MM.1S (cell line): ENCODE results near the gene FLT1.

ENCODE experiments used
- EZH2 ChIP-seq: fragments of 300-600 bp; sonication (generic); optimal IDR thresholded peaks from 2 replicates; pipeline ENCODE3; 2017; ENCODE audit warnings: low read depth, mild to moderate bottlenecking, antibody characterized with exemption, low read length, mixed read lengths
- EZH2phosphoT487 ChIP-seq: fragments of 300-600 bp; sonication (generic); IDR thresholded peaks from 2 replicates; pipeline ENCODE4 v1.6.1; 2018; ENCODE audit warnings: antibody characterized with exemption, low read length
- TF ChIP-seq, protein P1 (sequence below): fragments of 300-600 bp; sonication (generic); IDR thresholded peaks from 2 replicates; pipeline ENCODE4 v1.5.1; 2016; ENCODE audit warnings: antibody characterized with exemption, low read length, mixed read lengths

DNA sequence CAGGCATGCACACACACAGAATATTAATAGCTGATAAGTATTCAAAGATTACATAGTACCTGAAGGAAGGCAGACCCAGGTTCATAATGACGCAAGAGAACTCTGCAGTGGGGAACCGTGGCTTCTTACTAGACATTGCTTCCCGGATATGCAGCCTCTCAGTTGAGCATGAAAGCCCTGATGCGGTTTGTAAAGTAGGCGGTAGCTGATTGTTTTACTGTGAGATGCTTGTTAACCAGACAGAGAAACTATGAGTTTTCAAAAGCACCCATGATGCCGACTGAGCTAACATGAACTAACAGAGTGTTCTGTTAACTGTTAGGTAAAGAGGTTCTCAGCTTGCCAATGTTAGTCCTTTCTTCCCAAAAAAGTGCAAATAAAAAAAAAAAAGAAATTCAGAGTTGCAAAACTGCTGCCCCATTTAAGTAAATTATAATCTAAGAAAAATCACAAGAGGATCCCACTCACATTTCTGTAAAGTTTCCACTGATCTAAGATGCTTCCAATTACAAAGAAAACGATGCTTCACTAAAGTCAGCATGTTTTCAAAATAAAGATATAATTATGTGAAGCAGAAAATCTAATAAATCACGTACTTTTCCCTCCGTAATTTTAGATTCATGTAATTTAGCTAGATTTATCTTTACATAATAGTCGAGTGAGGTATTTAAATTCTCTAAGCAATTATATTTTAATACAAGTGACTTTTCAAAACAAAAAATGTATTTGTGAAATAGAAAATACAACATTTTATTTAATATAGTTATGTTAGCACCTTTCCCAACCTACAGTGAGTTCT, 2.2 kb downstream of the FLT1 start:
- TF ChIP-seq, protein P1, sequence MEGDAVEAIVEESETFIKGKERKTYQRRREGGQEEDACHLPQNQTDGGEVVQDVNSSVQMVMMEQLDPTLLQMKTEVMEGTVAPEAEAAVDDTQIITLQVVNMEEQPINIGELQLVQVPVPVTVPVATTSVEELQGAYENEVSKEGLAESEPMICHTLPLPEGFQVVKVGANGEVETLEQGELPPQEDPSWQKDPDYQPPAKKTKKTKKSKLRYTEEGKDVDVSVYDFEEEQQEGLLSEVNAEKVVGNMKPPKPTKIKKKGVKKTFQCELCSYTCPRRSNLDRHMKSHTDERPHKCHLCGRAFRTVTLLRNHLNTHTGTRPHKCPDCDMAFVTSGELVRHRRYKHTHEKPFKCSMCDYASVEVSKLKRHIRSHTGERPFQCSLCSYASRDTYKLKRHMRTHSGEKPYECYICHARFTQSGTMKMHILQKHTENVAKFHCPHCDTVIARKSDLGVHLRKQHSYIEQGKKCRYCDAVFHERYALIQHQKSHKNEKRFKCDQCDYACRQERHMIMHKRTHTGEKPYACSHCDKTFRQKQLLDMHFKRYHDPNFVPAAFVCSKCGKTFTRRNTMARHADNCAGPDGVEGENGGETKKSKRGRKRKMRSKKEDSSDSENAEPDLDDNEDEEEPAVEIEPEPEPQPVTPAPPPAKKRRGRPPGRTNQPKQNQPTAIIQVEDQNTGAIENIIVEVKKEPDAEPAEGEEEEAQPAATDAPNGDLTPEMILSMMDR: no peak
- TF ChIP-seq EZH2: no peak
- no peak for TF ChIP-seq EZH2phosphoT487
